ENCODE data around the gene BCAS3. TPM values are rescaled to one million over a fixed set of nuclear protein-coding genes. Genes with fewer than 3 reads are reported as not detected.

The BCAS3 gene
- total RNA-seq, 2 donors from 2014 or later = 12.0 to 15.6 TPM

DNA sequence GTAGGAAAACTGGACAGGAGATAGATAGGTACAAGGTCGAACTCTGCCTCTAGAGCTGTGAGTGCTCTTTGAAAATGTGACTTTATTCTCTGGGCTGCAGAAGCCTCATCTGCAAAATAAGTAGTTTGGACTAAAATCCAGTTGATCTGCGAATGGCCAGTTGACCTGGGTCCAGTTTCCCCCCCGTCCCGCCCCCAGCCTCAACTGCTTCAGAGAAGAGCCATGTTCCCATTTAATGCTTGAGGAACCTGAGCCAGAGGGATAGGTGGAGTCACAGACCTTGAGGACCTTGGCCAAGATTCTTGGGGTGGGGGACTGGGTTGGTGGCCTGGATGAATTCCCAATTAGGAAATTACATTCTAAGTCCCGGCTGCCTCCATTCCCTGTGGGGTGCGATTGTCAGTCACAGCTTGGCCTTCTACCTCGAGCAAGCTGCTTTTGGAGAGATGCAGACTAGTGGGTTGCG, 736.0 kb downstream of the BCAS3 start:
- H3K4me3 ChIP-seq = peak overlapping the region in 1 of 2 donors; percentile 60
- no peak for DNase-seq (ENCODE audit: low spot score)
- peaks cover 0 to 4% of the 10 kb centered on the region in 2 donors for H3K27me3 ChIP-seq
- H3K27ac ChIP-seq = peak overlapping the region in 1 of 2 donors; percentile 10
- peaks cover 0 to 67% of the 10 kb centered on the region in 2 donors for H3K4me1 ChIP-seq
- no peaks in the 10 kb centered on the region for H3K36me3 ChIP-seq
- no peaks in the 10 kb centered on the region for H3K9me3 ChIP-seq
- TF ChIP-seq, protein P1, sequence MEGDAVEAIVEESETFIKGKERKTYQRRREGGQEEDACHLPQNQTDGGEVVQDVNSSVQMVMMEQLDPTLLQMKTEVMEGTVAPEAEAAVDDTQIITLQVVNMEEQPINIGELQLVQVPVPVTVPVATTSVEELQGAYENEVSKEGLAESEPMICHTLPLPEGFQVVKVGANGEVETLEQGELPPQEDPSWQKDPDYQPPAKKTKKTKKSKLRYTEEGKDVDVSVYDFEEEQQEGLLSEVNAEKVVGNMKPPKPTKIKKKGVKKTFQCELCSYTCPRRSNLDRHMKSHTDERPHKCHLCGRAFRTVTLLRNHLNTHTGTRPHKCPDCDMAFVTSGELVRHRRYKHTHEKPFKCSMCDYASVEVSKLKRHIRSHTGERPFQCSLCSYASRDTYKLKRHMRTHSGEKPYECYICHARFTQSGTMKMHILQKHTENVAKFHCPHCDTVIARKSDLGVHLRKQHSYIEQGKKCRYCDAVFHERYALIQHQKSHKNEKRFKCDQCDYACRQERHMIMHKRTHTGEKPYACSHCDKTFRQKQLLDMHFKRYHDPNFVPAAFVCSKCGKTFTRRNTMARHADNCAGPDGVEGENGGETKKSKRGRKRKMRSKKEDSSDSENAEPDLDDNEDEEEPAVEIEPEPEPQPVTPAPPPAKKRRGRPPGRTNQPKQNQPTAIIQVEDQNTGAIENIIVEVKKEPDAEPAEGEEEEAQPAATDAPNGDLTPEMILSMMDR (IDR thresholded peaks at IDR 0.05) = no peak

DNA sequence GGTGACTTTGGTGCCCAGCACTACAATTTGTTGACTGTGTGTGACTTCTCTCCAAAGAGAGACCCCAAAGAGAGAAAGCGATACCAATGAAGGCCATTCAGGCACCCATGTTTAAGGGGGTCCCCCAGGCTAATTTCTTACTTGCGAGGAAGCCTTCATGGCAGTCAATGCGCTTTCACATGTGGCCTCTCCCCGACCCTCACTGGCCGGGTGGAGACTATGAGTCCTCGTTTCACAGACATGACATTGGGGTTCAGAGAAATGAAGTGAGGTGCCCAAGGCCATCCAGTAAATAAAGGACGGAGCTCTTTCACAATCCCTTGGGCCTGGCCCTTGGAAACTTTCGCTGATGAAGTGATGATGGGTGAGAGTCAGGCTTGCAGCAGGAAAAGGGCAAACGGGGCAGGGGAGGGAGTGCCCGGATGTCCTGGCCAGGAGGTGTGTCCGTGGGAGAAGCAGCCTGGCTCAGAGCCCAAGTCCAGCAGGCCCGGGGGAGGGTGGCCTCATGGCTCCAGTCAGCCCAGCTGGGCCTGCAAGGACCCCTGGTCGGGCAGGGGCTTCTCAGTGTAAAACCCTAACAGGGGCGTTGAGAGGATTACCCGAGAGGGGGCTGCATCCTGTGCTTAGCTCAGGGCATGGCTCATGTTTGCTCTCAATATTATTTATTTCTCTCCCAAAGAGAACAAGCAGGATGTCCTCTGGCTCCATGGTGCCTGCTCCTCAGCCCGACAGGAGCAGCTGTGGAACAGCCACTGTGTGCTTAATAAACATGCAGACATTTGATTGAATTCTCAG, 736.7 kb downstream of the BCAS3 start:
- H3K27ac ChIP-seq = peak overlapping the region in 1 of 2 donors; percentile 10
- peaks cover 0 to 60% of the 10 kb centered on the region in 2 donors for H3K4me1 ChIP-seq
- peaks cover 0 to 4% of the 10 kb centered on the region in 2 donors for H3K27me3 ChIP-seq
- H3K36me3 ChIP-seq = no peaks in the 10 kb centered on the region
- DNase-seq (ENCODE audit: low spot score) = peak; percentile 58
- H3K9me3 ChIP-seq = no peaks in the 10 kb centered on the region
- no peak overlapping the region for H3K4me3 ChIP-seq
- TF ChIP-seq, protein P1 (IDR thresholded peaks at IDR 0.05) = no peak

DNA sequence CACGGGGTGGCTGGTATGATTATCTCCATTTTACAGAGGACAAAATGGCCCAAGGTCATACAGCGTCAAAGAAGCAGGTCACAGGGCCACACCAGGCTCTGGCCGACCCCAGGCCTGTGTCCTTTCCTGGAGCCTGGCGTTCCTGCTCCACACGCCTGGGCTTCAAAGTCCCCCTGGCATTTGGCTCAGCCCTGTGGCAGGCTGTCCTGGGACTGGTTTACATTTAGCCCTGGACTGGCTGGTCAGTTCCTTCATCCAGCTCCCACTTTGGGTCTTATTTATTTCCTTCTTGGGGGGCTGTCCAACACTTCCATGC, 737.2 kb downstream of the BCAS3 start:
- TF ChIP-seq, protein P1 (IDR thresholded peaks at IDR 0.05) = no peak
- H3K36me3 ChIP-seq = no peaks in the 10 kb centered on the region
- peak overlapping the region in 1 of 2 donors; percentile 10 for H3K27ac ChIP-seq
- peaks cover 0 to 4% of the 10 kb centered on the region in 2 donors for H3K27me3 ChIP-seq
- H3K9me3 ChIP-seq = no peaks in the 10 kb centered on the region
- H3K4me1 ChIP-seq = peaks cover 0 to 57% of the 10 kb centered on the region in 2 donors
- no peak for DNase-seq (ENCODE audit: low spot score)
- no peak overlapping the region for H3K4me3 ChIP-seq

DNA sequence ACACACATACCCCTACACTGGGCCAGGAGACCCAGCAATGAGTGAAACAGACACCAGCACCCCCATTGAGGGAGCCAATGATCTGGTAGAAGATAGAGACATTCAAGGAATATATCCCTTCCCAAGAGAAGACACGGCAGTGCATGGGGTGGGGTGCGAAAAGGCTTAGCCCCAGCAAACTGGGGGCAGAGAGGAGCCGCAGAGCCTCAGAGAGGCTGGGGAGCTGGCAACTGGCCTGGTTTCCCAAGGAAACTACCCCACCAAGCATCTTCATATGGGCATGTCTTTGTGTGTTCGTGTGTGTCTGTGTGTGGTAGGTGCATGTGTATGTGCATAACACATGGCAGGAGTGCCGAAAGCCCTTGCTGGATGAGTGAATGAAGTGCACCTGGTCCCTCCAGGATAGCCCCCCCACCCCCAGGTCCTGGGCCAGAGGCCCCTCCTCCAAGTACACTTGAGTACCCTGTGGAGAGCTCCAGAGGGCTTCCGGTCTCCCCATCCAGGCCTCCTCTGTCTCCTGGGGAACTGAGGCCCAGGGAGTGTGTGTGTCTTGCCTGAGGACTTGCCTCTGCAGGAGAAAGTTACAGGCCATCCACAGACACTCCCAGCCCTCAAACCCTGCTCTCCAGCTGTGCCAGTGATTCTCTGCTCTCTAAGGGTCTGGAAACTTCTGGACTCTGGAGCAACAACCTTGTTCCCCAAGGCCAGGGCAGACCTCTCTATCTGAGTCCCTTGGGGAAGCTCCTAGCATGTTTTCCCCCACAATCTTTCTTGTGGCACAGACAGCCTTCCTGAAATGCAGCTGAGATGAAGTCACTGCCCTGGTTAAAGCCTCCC, 737.9 kb downstream of the BCAS3 start:
- peak; percentile 57 for DNase-seq (ENCODE audit: low spot score)
- no peak overlapping the region for H3K4me3 ChIP-seq
- H3K9me3 ChIP-seq = no peaks in the 10 kb centered on the region
- TF ChIP-seq, protein P1 (IDR thresholded peaks at IDR 0.05) = no peak
- H3K4me1 ChIP-seq = peaks cover 0 to 50% of the 10 kb centered on the region in 2 donors
- H3K27ac ChIP-seq = peak overlapping the region in 1 of 2 donors; percentile 57
- H3K36me3 ChIP-seq = no peaks in the 10 kb centered on the region
- H3K27me3 ChIP-seq = peaks cover 0 to 2% of the 10 kb centered on the region in 2 donors

DNA sequence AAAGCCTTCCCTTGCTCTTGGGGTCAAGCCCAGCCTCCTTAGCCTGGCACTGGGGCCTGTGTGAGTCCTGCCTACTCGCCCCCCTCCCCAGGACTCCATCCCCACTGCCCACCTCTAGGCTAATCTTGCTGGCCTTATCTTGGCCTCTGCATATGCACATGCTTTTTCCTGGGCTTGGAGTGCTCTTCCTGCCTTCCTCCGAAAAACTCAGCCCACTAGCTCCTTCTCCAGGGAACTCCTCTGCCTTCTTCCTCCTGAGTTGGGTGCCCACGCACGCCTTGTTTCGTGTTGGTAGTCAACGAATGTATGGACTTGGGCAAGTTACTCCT, 738.5 kb downstream of the BCAS3 start:
- no peak for DNase-seq (ENCODE audit: low spot score)
- Histone ChIP-seq H3K9me3 (no peaks in the 10 kb centered on the region), H3K27me3 (no peaks in the 10 kb centered on the region), H3K4me1 (peaks cover 0 to 44% of the 10 kb centered on the region in 2 donors), H3K27ac (peak overlapping the region; percentile 57 to 60), H3K4me3 (peak overlapping the region in 1 of 2 donors; percentile 35), H3K36me3 (no peaks in the 10 kb centered on the region)
- TF ChIP-seq, protein P1 (IDR thresholded peaks at IDR 0.05) = no peak
